HepG2 (cell line): ENCODE data around the gene PSMB11. TPM values are rescaled to one million over a fixed set of nuclear protein-coding genes. Genes with fewer than 3 reads are reported as not detected.
A peak's percentile ranks its signal among the peaks of the same experiment; 100 is the strongest.

Experiments
- ATAC-seq: fragments of 200-7000 bp; cut with Tn5 transposase; 3 replicates; pipeline ENCODE4 v1.9.1; 2020; ENCODE audit warnings: mild to moderate bottlenecking, moderate library complexity
- BruUV-seq: library from RNA; stranded (reverse); fragments of 400-500 nt; replicated peaks from 2 replicates; lab custom pipeline; 2021; lab: Mats Ljungman, UMichigan
- CTCF ChIA-PET: fragments of 300-600 bp; formaldehyde crosslinking; extraction: SDS; loops from one replicate; lab custom pipeline; 2021; ENCODE audit warnings: low total read pairs, inconsistent platforms, low intra/inter-chr PET ratio; lab: Yijun Ruan, JAX
- POLR2A ChIA-PET: fragments of 350-600 bp; sonication (Branson Sonifier 250); formaldehyde crosslinking; loops from one replicate; lab custom pipeline; 2020; ENCODE audit warnings: antibody characterized with exemption, inconsistent platforms; lab: Yijun Ruan, JAX
- DNase-seq: peaks from one replicate; pipeline ENCODE4 v3.0.0-alpha.2; 2015; ENCODE audit warnings: low spot score
- FAIRE-seq: peaks from 3 replicates; lab custom pipeline; 2011; peaks lifted over from hg19 to GRCh38; lab: Jason Lieb, UNC
- H2AFZ ChIP-seq: one replicate; pipeline ENCODE4 v1.6.1; 2011; ENCODE audit warnings: low read length, inconsistent platforms
- H3K27ac ChIP-seq: fragments of 300-600 bp; 3 replicates; pipeline ENCODE4 v1.8.0; 2011; ENCODE audit warnings: mixed run types, mild to moderate bottlenecking, mixed read lengths, low read length, inconsistent platforms; ENCODE audit not compliant: insufficient read depth; ENCODE audit errors: extremely low read length
- H3K27me3 ChIP-seq, 2 experiments: fragments of 200-600 bp in 1 of 2; 2 replicates in 1 of 2; 3 replicates in 1 of 2; pipeline versions ENCODE4 v1.6.0 to v1.8.0; 2011; ENCODE audit warnings: low read length in 2 of 2, mild to moderate bottlenecking in 2 of 2, moderate library complexity in 2 of 2, inconsistent platforms in 1 of 2; ENCODE audit not compliant: insufficient read depth in 2 of 2, control insufficient read depth in 1 of 2
- H3K36me3 ChIP-seq, 2 experiments: fragments of 200-600 bp in 1 of 2; replicated peaks in 1 of 2; 2 replicates in 1 of 2; 3 replicates in 1 of 2; pipeline versions ENCODE4 v1.5.1 to v1.8.0; 2011; ENCODE audit warnings: low read length in 2 of 2, inconsistent platforms in 1 of 2; ENCODE audit not compliant: insufficient read depth in 2 of 2, control insufficient read depth in 1 of 2
- H3K4me1 ChIP-seq: 2 replicates; pipeline ENCODE4 v1.5.1; 2012; ENCODE audit warnings: low read length, inconsistent platforms; ENCODE audit not compliant: insufficient read depth
- H3K4me2 ChIP-seq: 2 replicates; pipeline ENCODE4 v1.6.0; 2011; ENCODE audit warnings: low read depth, low read length, inconsistent platforms
- H3K4me3 ChIP-seq, 3 experiments: fragments of 200-600 bp in 1 of 3; sonication (generic), shearing (Covaris generic) in 1 of 3; replicated peaks in 1 of 3; 2 replicates each; pipeline ENCODE4 v1.5.1; 2011 to 2016; ENCODE audit warnings: low read length in 3 of 3, inconsistent platforms in 2 of 3, low read depth in 2 of 3, mild to moderate bottlenecking in 2 of 3, control low read depth in 1 of 3, mixed read lengths in 1 of 3; ENCODE audit not compliant: insufficient read depth in 1 of 3
- H3K79me2 ChIP-seq: one replicate; pipeline ENCODE4 v1.6.1; 2011; ENCODE audit warnings: low read length, inconsistent platforms; ENCODE audit not compliant: insufficient read depth
- H3K9ac ChIP-seq: 2 replicates; pipeline ENCODE4 v1.6.0; 2011; ENCODE audit warnings: mild to moderate bottlenecking, low read depth, low read length, inconsistent platforms; ENCODE audit not compliant: insufficient read depth
- H3K9me3 ChIP-seq: 2 replicates; pipeline ENCODE4 v1.5.1; 2012; ENCODE audit warnings: mild to moderate bottlenecking, low read length
- H4K20me1 ChIP-seq: 2 replicates; pipeline ENCODE4 v1.6.0; 2011; ENCODE audit warnings: inconsistent platforms, mild to moderate bottlenecking, low read length, moderate library complexity; ENCODE audit not compliant: insufficient read depth
- CAMTA2 ChIP-seq: sonication (generic); formaldehyde crosslinking; IDR thresholded peaks from 2 replicates; pipeline ENCODE4 v1.4.0; 2020; ENCODE audit warnings: mild to moderate bottlenecking, missing genetic modification reagents, borderline replicate concordance
- FOXC1 ChIP-seq: sonication (generic); formaldehyde crosslinking; IDR thresholded peaks from 2 replicates; pipeline ENCODE4 v1.8.0; 2022; ENCODE audit warnings: mild to moderate bottlenecking, missing genetic modification reagents, borderline replicate concordance
- GLMP ChIP-seq: sonication (generic); formaldehyde crosslinking; IDR thresholded peaks from 2 replicates; pipeline ENCODE4 v1.9.0; 2021; ENCODE audit warnings: missing genetic modification reagents, mild to moderate bottlenecking, borderline replicate concordance
- HHEX ChIP-seq: IDR thresholded peaks from 2 replicates; pipeline ENCODE4 v1.6.1; 2016; ENCODE audit warnings: control low read depth
- HNF4A ChIP-seq: sonication (generic); formaldehyde crosslinking; IDR thresholded peaks from 2 replicates; pipeline ENCODE4 v1.4.0; 2020; ENCODE audit warnings: missing genetic modification reagents
- KAT2B ChIP-seq: fragments of 150-350 bp; IDR thresholded peaks from 2 replicates; pipeline ENCODE4 v1.6.1; 2014; ENCODE audit warnings: low read depth, low read length, borderline replicate concordance
- NONO ChIP-seq, 2 experiments: fragments of 450-650 bp in 1 of 2; sonication (generic) in 1 of 2; formaldehyde crosslinking in 1 of 2; IDR thresholded peaks in 1 of 2; conservative IDR thresholded peaks in 1 of 2; 2 replicates each; pipeline versions ENCODE4 v1.6.1 to v1.8.0; 2017 to 2022; ENCODE audit warnings: mild to moderate bottlenecking in 1 of 2, missing genetic modification reagents in 1 of 2, moderate library complexity in 1 of 2
- PITX1 ChIP-seq: sonication (generic); formaldehyde crosslinking; IDR thresholded peaks from 2 replicates; pipeline ENCODE4 v1.5.1; 2020; ENCODE audit warnings: mild to moderate bottlenecking, missing genetic modification reagents
- POLR2AphosphoS2 ChIP-seq: IDR thresholded peaks from 2 replicates; pipeline ENCODE4 v1.6.1; 2011; ENCODE audit warnings: low read depth, low read length, improper control_type of control experiment
- POLR2AphosphoS5 ChIP-seq: IDR thresholded peaks from 2 replicates; pipeline ENCODE4 v1.6.1; 2012; ENCODE audit warnings: low read depth, low read length
- SMAD9 ChIP-seq: sonication (generic); formaldehyde crosslinking; IDR thresholded peaks from 2 replicates; pipeline ENCODE4 v1.5.1; 2020; ENCODE audit warnings: mild to moderate bottlenecking, missing genetic modification reagents
- SNAPC5 ChIP-seq: sonication (generic); formaldehyde crosslinking; IDR thresholded peaks from 2 replicates; pipeline ENCODE4 v1.8.1; 2023; ENCODE audit warnings: mild to moderate bottlenecking, missing genetic modification reagents, borderline replicate concordance
- SSRP1 ChIP-seq: IDR thresholded peaks from 2 replicates; pipeline ENCODE4 v1.6.1; 2016; ENCODE audit warnings: control low read depth
- TFDP2 ChIP-seq: sonication (generic); formaldehyde crosslinking; IDR thresholded peaks from 2 replicates; pipeline ENCODE4 v1.4.0; 2020; ENCODE audit warnings: missing genetic modification reagents
- YEATS4 ChIP-seq: sonication (generic); formaldehyde crosslinking; IDR thresholded peaks from 2 replicates; pipeline ENCODE4 v1.4.0; 2020; ENCODE audit warnings: missing genetic modification reagents, borderline replicate concordance
- ZMYM4 ChIP-seq: sonication (generic); formaldehyde crosslinking; IDR thresholded peaks from 2 replicates; pipeline ENCODE4 v1.8.1; 2023; ENCODE audit warnings: mild to moderate bottlenecking, missing genetic modification reagents
- ZNF24 ChIP-seq: fragments of 450-650 bp; IDR thresholded peaks from 2 replicates; pipeline ENCODE4 v1.6.1; 2017; ENCODE audit warnings: antibody characterized with exemption, mild to moderate bottlenecking
- ZNF251 ChIP-seq: sonication (generic); formaldehyde crosslinking; IDR thresholded peaks from 2 replicates; pipeline ENCODE4 v1.9.0; 2021; ENCODE audit warnings: mild to moderate bottlenecking, missing genetic modification reagents
- ZNF296 ChIP-seq: sonication (generic); formaldehyde crosslinking; conservative IDR thresholded peaks from 2 replicates; pipeline ENCODE4 v1.5.0; 2020; ENCODE audit warnings: mild to moderate bottlenecking, missing genetic modification reagents
- ZNF557 ChIP-seq: sonication (generic); formaldehyde crosslinking; IDR thresholded peaks from 2 replicates; pipeline ENCODE4 v1.4.0; 2020; ENCODE audit warnings: missing genetic modification reagents
- ZNF615 ChIP-seq: sonication (generic); formaldehyde crosslinking; IDR thresholded peaks from 2 replicates; pipeline ENCODE4 v1.5.0; 2020; ENCODE audit warnings: mild to moderate bottlenecking, missing genetic modification reagents, borderline replicate concordance
- ZNF740 ChIP-seq: sonication (generic); formaldehyde crosslinking; IDR thresholded peaks from 2 replicates; pipeline ENCODE4 v1.4.0; 2020; ENCODE audit warnings: missing genetic modification reagents
- ZSCAN9 ChIP-seq: IDR thresholded peaks from 2 replicates; pipeline ENCODE4 v1.6.1; 2016; ENCODE audit warnings: borderline replicate concordance
- WGBS: methylation state at CpG from one replicate; pipeline ENCODE4 v1.1.6; 2017; ENCODE audit warnings: low lambda C conversion rate; 5-methylcytosine and 5-hydroxymethylcytosine counted together
- in situ Hi-C: cut with HindIII; loops from 2 replicates; pipeline ENCODE4 v1.10.0; 2017; ENCODE audit warnings: low pct_unique_long_range_greater_than_20kb; ENCODE audit not compliant: extremely low pct_ligation_motif_present
- intact Hi-C: fragments of 100-400 bp; cut with micrococcal nuclease; formaldehyde crosslinking; loops from one replicate; pipeline ENCODE4 v1.10.0; 2022; ENCODE audit not compliant: unreplicated experiment
- polyA plus RNA-seq, 8 experiments: library from polyadenylated mRNA; depleted of rRNA in 3 of 8; stranded (reverse) in 7 of 8; unstranded in 1 of 8; fragments of >200 nt; fragmentation: Illumina TruSeq in 4 of 8; extraction: Trizol in 4 of 8; gene quantifications; 2 replicates each; pipeline versions ENCODE4 v1.2.1 to v1.2.3, GENCODE V29; 2011 to 2016; ENCODE audit warnings: low read depth in 4 of 8, missing spikeins in 1 of 8, mixed read lengths in 1 of 8; ENCODE audit not compliant: insufficient read depth in 1 of 8
- total RNA-seq, 5 experiments: library from RNA; depleted of rRNA; stranded (reverse); fragments of >200 nt; fragmentation: Illumina TruSeq; extraction: Trizol; gene quantifications; 2 replicates each; pipeline ENCODE4 v1.2.3, GENCODE V29; 2016; ENCODE audit warnings: low read depth in 1 of 5

PSMB11 gene
- total and polyA plus RNA-seq, 2 of the 13 experiments (the other 11 are each of a cell fraction or from before 2014, with no cell fraction given), result not detected

- whole genome bisulfite sequencing, result 92% methylated on average over 4 of the region's 4 CpGs
- Histone ChIP-seq H3K9me3 (no peaks in the 10 kb centered on the region), H3K4me2 (no peak overlapping the region), H3K36me3 (peaks cover 23 to 38% of the 10 kb centered on the region in 2 experiments), H3K4me3 (no peak overlapping the region), H3K4me1 (peaks cover 29% of the 10 kb centered on the region), H2AFZ (no peak overlapping the region), H3K9ac (no peak overlapping the region), H3K79me2 (peaks cover 14% of the 10 kb centered on the region), H4K20me1 (0 out of 2 replicates have a peak, but pooled peaks cover 6% of the 10 kb centered on the region), H3K27ac (no peak overlapping the region), H3K27me3 (no peaks in the 10 kb centered on the region)
- DNase-seq (no peak), ATAC-seq (peak; percentile 11), FAIRE-seq (no peak)
- no TSS peak for BruUV-seq
- intact Hi-C loops (no loop called here), in situ Hi-C loops (no loop called here)
- CTCF ChIA-PET, result no interaction called here
- POLR2A ChIA-PET, result interaction anchor here (1.0 to 15.1 kb wide), 8 partner anchors 9 to 96 kb away, joined by 3 to 203 read pairs (median 6); partner anchors contain the start of genes ACIN1, C14orf119, PRMT5 and PSMB5
- TF ChIP-seq ZMYM4 (CRISPR knock-in tag) (0 out of 2 replicates have a peak, but pooled peaks have one; percentile 18), ZNF615 (0 out of 2 replicates have a peak, but pooled peaks have one; percentile 24), FOXC1 (0 out of 2 replicates have a peak, but pooled peaks have one; percentile 42), ZNF251 (CRISPR knock-in tag) (no peak), KAT2B (no peak), ZNF296 (CRISPR knock-in tag) (0 out of 2 replicates have a peak, but pooled peaks have one; percentile 18), ZNF740 (CRISPR knock-in tag) (0 out of 2 replicates have a peak, but pooled peaks have one; percentile 57), HNF4A (peak; percentile 37; the same call in 1 of the 2 replicates), POLR2AphosphoS5 (peak; percentile 45; the same call in 1 of the 2 replicates), SSRP1 (CRISPR knock-in tag) (peak; percentile 93), GLMP (CRISPR knock-in tag) (no peak), HHEX (CRISPR knock-in tag) (no peak), YEATS4 (CRISPR knock-in tag) (no peak), CAMTA2 (CRISPR knock-in tag) (no peak), POLR2AphosphoS2 (peak; percentile 77; the same call in 1 of the 2 replicates), SMAD9 (CRISPR knock-in tag) (no peak), SNAPC5 (CRISPR knock-in tag) (no peak), TFDP2 (CRISPR knock-in tag) (no peak), ZSCAN9 (no peak), PITX1 (CRISPR knock-in tag) (0 out of 2 replicates have a peak, but pooled peaks have one; percentile 27), NONO (IDR thresholded peaks at IDR 0.05) (no peak), NONO (CRISPR knock-in tag; conservative IDR thresholded peaks at IDR 0.05) (no peak), ZNF557 (CRISPR knock-in tag) (no peak), ZNF24 (no peak)
Measured at GRCh38 chr14:23025151-23025814, 16.7 kb upstream of the PSMB11 start.
